HepG2 (cell line): ENCODE measurements around the gene UBALD1. TPM values are rescaled to one million over a fixed set of nuclear protein-coding genes. Genes with fewer than 3 reads are reported as not detected.
A peak's percentile ranks its signal among the peaks of the same experiment; 100 is the strongest.

Source experiments
- ADNP ChIP-seq: sonication (generic); formaldehyde crosslinking; IDR thresholded peaks from 2 replicates; pipeline ENCODE4 v1.4.0; 2020; ENCODE audit warnings: missing genetic modification reagents
- AHR ChIP-seq: IDR thresholded peaks from 2 replicates; pipeline ENCODE4 v1.6.1; 2018; ENCODE audit warnings: missing genetic modification reagents, missing compliant biosample characterization
- CERS6 ChIP-seq: sonication (generic); formaldehyde crosslinking; IDR thresholded peaks from 2 replicates; pipeline ENCODE4 v1.5.0; 2020; ENCODE audit warnings: missing genetic modification reagents
- DBP ChIP-seq: sonication (generic); formaldehyde crosslinking; IDR thresholded peaks from 2 replicates; pipeline ENCODE4 v1.4.0; 2020; ENCODE audit warnings: missing genetic modification reagents; ENCODE audit errors: not compliant biosample characterization
- FOXA1 ChIP-seq, 2 experiments: fragments of 450-650 bp in 1 of 2; sonication (generic) in 1 of 2; formaldehyde crosslinking in 1 of 2; IDR thresholded peaks; 2 replicates each; pipeline versions ENCODE4 v1.4.0 to v1.6.1; 2016 to 2020; ENCODE audit warnings: missing genetic modification reagents in 1 of 2
- KLF12 ChIP-seq: sonication (generic); formaldehyde crosslinking; IDR thresholded peaks from 2 replicates; pipeline ENCODE4 v1.4.0; 2020; ENCODE audit warnings: missing genetic modification reagents, borderline replicate concordance
- MED8 ChIP-seq: sonication (generic); formaldehyde crosslinking; IDR thresholded peaks from 2 replicates; pipeline ENCODE4 v1.8.1; 2023; ENCODE audit warnings: mild to moderate bottlenecking, missing genetic modification reagents; ENCODE audit not compliant: insufficient replicate concordance
- PAX8 ChIP-seq: sonication (generic); formaldehyde crosslinking; IDR thresholded peaks from 2 replicates; pipeline ENCODE4 v1.8.0; 2022; ENCODE audit warnings: mild to moderate bottlenecking, missing genetic modification reagents, borderline replicate concordance
- PLSCR1 ChIP-seq: sonication (generic); formaldehyde crosslinking; IDR thresholded peaks from 2 replicates; pipeline ENCODE4 v1.5.0; 2020; ENCODE audit warnings: missing genetic modification reagents, mild to moderate bottlenecking, borderline replicate concordance
- REXO4 ChIP-seq: sonication (generic); formaldehyde crosslinking; IDR thresholded peaks from 2 replicates; pipeline ENCODE4 v1.8.0; 2022; ENCODE audit warnings: missing genetic modification reagents, mild to moderate bottlenecking, borderline replicate concordance
- SOX5 ChIP-seq: IDR thresholded peaks from 2 replicates; pipeline ENCODE4 v1.6.1; 2016; ENCODE audit warnings: borderline replicate concordance
- THAP7 ChIP-seq: sonication (generic); formaldehyde crosslinking; IDR thresholded peaks from 2 replicates; pipeline ENCODE4 v1.8.1; 2023; ENCODE audit warnings: mild to moderate bottlenecking, missing genetic modification reagents
- YEATS4 ChIP-seq: sonication (generic); formaldehyde crosslinking; IDR thresholded peaks from 2 replicates; pipeline ENCODE4 v1.4.0; 2020; ENCODE audit warnings: missing genetic modification reagents, borderline replicate concordance
- ZBTB7A ChIP-seq: sonication (generic); formaldehyde crosslinking; IDR thresholded peaks from 2 replicates; pipeline ENCODE4 v1.8.0; 2022; ENCODE audit warnings: mild to moderate bottlenecking, missing genetic modification reagents
- ZFAT ChIP-seq: sonication (generic); formaldehyde crosslinking; conservative IDR thresholded peaks from 2 replicates; pipeline ENCODE4 v1.8.1; 2023; ENCODE audit warnings: missing genetic modification reagents, inconsistent platforms
- ZFP91 ChIP-seq: sonication (generic); formaldehyde crosslinking; IDR thresholded peaks from 2 replicates; pipeline ENCODE4 v1.9.0; 2022; ENCODE audit warnings: missing genetic modification reagents, mild to moderate bottlenecking, borderline replicate concordance
- ZNF136 ChIP-seq: sonication (generic); formaldehyde crosslinking; IDR thresholded peaks from 2 replicates; pipeline ENCODE4 v1.8.1; 2022; ENCODE audit warnings: low read depth, mild to moderate bottlenecking, moderate library complexity, missing genetic modification reagents
- ZNF333 ChIP-seq: sonication (generic); formaldehyde crosslinking; IDR thresholded peaks from 2 replicates; pipeline ENCODE4 v1.4.0; 2020; ENCODE audit warnings: mild to moderate bottlenecking, missing genetic modification reagents, borderline replicate concordance
- ZNF430 ChIP-seq: sonication (generic); formaldehyde crosslinking; IDR thresholded peaks from 2 replicates; pipeline ENCODE4 v1.9.0; 2021; ENCODE audit warnings: mild to moderate bottlenecking, missing genetic modification reagents
- ZNF431 ChIP-seq: sonication (generic); formaldehyde crosslinking; IDR thresholded peaks from 2 replicates; pipeline ENCODE4 v1.9.0; 2022; ENCODE audit warnings: missing genetic modification reagents, low read depth, mild to moderate bottlenecking, borderline replicate concordance
- ZNF543 ChIP-seq: sonication (generic); formaldehyde crosslinking; IDR thresholded peaks from 2 replicates; pipeline ENCODE4 v1.4.0; 2020; ENCODE audit warnings: mild to moderate bottlenecking, missing genetic modification reagents
- ZNF740 ChIP-seq: sonication (generic); formaldehyde crosslinking; IDR thresholded peaks from 2 replicates; pipeline ENCODE4 v1.4.0; 2020; ENCODE audit warnings: missing genetic modification reagents
- ZNF775 ChIP-seq: sonication (generic); formaldehyde crosslinking; IDR thresholded peaks from 2 replicates; pipeline ENCODE4 v1.4.0; 2020; ENCODE audit warnings: missing genetic modification reagents, mild to moderate bottlenecking, moderate library complexity, borderline replicate concordance
- polyA plus RNA-seq, 8 experiments: library from polyadenylated mRNA; depleted of rRNA in 3 of 8; stranded (reverse) in 7 of 8; unstranded in 1 of 8; fragments of >200 nt; fragmentation: Illumina TruSeq in 4 of 8; extraction: Trizol in 4 of 8; gene quantifications; 2 replicates each; pipeline versions ENCODE4 v1.2.1 to v1.2.3, GENCODE V29; 2011 to 2016; ENCODE audit warnings: low read depth in 4 of 8, missing spikeins in 1 of 8, mixed read lengths in 1 of 8; ENCODE audit not compliant: insufficient read depth in 1 of 8
- total RNA-seq, 5 experiments: library from RNA; depleted of rRNA; stranded (reverse); fragments of >200 nt; fragmentation: Illumina TruSeq; extraction: Trizol; gene quantifications; 2 replicates each; pipeline ENCODE4 v1.2.3, GENCODE V29; 2016; ENCODE audit warnings: low read depth in 1 of 5

Gene UBALD1
- total and polyA plus RNA-seq, 2 of the 13 experiments (the other 11 are each of a cell fraction or from before 2014, with no cell fraction given) = 6.8 to 12.3 TPM

GRCh38 chr16:4614571-4615383 lies at the start of gene UBALD1 (continued):
- TF ChIP-seq PAX8 (CRISPR knock-in tag) (no peak), DBP (CRISPR knock-in tag) (no peak), PLSCR1 (CRISPR knock-in tag) (peak; percentile 6; the same call in 1 of the 2 replicates), ZFP91 (CRISPR knock-in tag) (peak; percentile 48; the same call in 1 of the 2 replicates), ADNP (CRISPR knock-in tag) (no peak), ZNF775 (CRISPR knock-in tag) (no peak), MED8 (no peak), ZNF740 (CRISPR knock-in tag) (no peak), ZFAT (CRISPR knock-in tag) (no peak), AHR (CRISPR knock-in tag) (no peak; the same call in 1 of the 2 replicates), CERS6 (CRISPR knock-in tag) (no peak), ZNF333 (CRISPR knock-in tag) (no peak), ZNF543 (CRISPR knock-in tag) (no peak; the same call in 1 of the 2 replicates), THAP7 (CRISPR knock-in tag) (no peak), REXO4 (CRISPR knock-in tag) (no peak), ZBTB7A (CRISPR knock-in tag) (0 out of 2 replicates have a peak, but pooled peaks have one; percentile 13), ZNF136 (CRISPR knock-in tag) (0 out of 2 replicates have a peak, but pooled peaks have one; percentile 23), KLF12 (CRISPR knock-in tag) (peak; percentile 35; the same call in 1 of the 2 replicates), SOX5 (CRISPR knock-in tag) (peak; percentile 35; the same call in 1 of the 2 replicates), FOXA1 (IDR thresholded peaks at IDR 0.05) (peak; percentile 52; the same call in 1 of the 2 replicates), FOXA1 (CRISPR knock-in tag; IDR thresholded peaks at IDR 0.05) (peak; percentile 92), YEATS4 (CRISPR knock-in tag) (peak; percentile 85), ZNF431 (CRISPR knock-in tag) (peak; percentile 47; the same call in 1 of the 2 replicates), ZNF430 (CRISPR knock-in tag) (peak; percentile 24; the same call in 1 of the 2 replicates)
